PC-3 (cell line): ENCODE data around the gene ANKRA2. TPM values are rescaled to one million over a fixed set of nuclear protein-coding genes. Genes with fewer than 3 reads are reported as not detected.
A peak's percentile ranks its signal among the peaks of the same experiment; 100 is the strongest.

Experiments
- ATAC-seq: fragments of 200-7000 bp; cut with Tn5 transposase; 2 replicates; pipeline ENCODE4 v1.9.1; 2020; ENCODE audit warnings: mild to moderate bottlenecking, moderate library complexity
- BruUV-seq: library from RNA; stranded (reverse); fragments of 400-500 nt; replicated peaks from 2 replicates; lab custom pipeline; 2021; lab: Mats Ljungman, UMichigan
- CTCF ChIA-PET: fragments of 300-600 bp; sonication (Branson Sonifier 250); formaldehyde crosslinking; loops from one replicate; lab custom pipeline; 2022; ENCODE audit warnings: antibody characterized with exemption; lab: Charles Lee
- POLR2A ChIA-PET: fragments of 300-600 bp; sonication (Branson Sonifier 250); formaldehyde crosslinking; loops from one replicate; lab custom pipeline; 2022; ENCODE audit warnings: antibody characterized with exemption; ENCODE audit not compliant: unreplicated experiment; lab: Charles Lee
- DNase-seq: peaks from one replicate; pipeline ENCODE4 v3.0.0-alpha.2; 2015
- H2AFZ ChIP-seq: fragments of 300-600 bp; sonication (generic); 2 replicates; pipeline ENCODE4 v1.6.0; 2016; ENCODE audit warnings: antibody characterized with exemption, low read length
- H3F3A ChIP-seq: fragments of 300-600 bp; sonication (generic); one replicate; pipeline ENCODE4 v1.6.0; 2017; ENCODE audit warnings: antibody characterized with exemption, low read length, control low read depth, mild to moderate bottlenecking; ENCODE audit not compliant: unreplicated experiment
- H3K27ac ChIP-seq: fragments of 300-600 bp; sonication (generic); 2 replicates; pipeline ENCODE4 v1.5.1; 2016; ENCODE audit warnings: mild to moderate bottlenecking, low read length
- H3K27me3 ChIP-seq: fragments of 300-600 bp; sonication (generic); 2 replicates; pipeline ENCODE4 v1.6.1; 2016; ENCODE audit warnings: low read length, mixed read lengths
- H3K36me3 ChIP-seq: fragments of 300-600 bp; sonication (generic); 2 replicates; pipeline ENCODE4 v1.6.1; 2016; ENCODE audit warnings: low read depth, mixed run types, low read length, mixed read lengths
- H3K4me1 ChIP-seq: fragments of 300-600 bp; sonication (generic); 2 replicates; pipeline ENCODE4 v1.5.1; 2016; ENCODE audit warnings: low read length; ENCODE audit not compliant: insufficient read depth
- H3K4me2 ChIP-seq: fragments of 300-600 bp; sonication (generic); 2 replicates; pipeline ENCODE4 v1.6.0; 2016; ENCODE audit warnings: low read length
- H3K4me3 ChIP-seq: fragments of 300-600 bp; sonication (generic); 2 replicates; pipeline ENCODE4 v1.5.1; 2016; ENCODE audit warnings: mild to moderate bottlenecking, low read length, mixed read lengths
- H3K79me2 ChIP-seq: fragments of 300-600 bp; sonication (generic); 2 replicates; pipeline ENCODE4 v1.6.1; 2017; ENCODE audit warnings: low read length, mixed read lengths
- H3K9ac ChIP-seq: fragments of 300-600 bp; sonication (generic); 2 replicates; pipeline ENCODE4 v1.6.0; 2016; ENCODE audit warnings: mild to moderate bottlenecking, low read length
- H3K9me2 ChIP-seq: fragments of 300-600 bp; sonication (generic); replicated peaks from 2 replicates; pipeline ENCODE4 v1.6.1; 2016; ENCODE audit warnings: mixed run types, low read length, mixed read lengths
- H3K9me3 ChIP-seq: fragments of 300-600 bp; sonication (generic); 2 replicates; pipeline ENCODE4 v1.6.1; 2016; ENCODE audit warnings: low read length, mixed read lengths
- H4K20me1 ChIP-seq: fragments of 300-600 bp; sonication (generic); 2 replicates; pipeline ENCODE4 v1.6.1; 2016; ENCODE audit warnings: low read length, mixed read lengths
- CTCF ChIP-seq: fragments of 300-600 bp; sonication (generic); conservative IDR thresholded peaks from 2 replicates; pipeline ENCODE4 v1.5.1; 2017; ENCODE audit warnings: antibody characterized with exemption, low read depth, mild to moderate bottlenecking, low read length
- EZH2 ChIP-seq: fragments of 300-600 bp; sonication (generic); IDR thresholded peaks from one replicate; pipeline ENCODE4 v1.6.1; 2017; ENCODE audit warnings: antibody characterized with exemption, mild to moderate bottlenecking, low read length; ENCODE audit not compliant: unreplicated experiment
- EZH2phosphoT487 ChIP-seq: fragments of 300-600 bp; sonication (generic); IDR thresholded peaks from 2 replicates; pipeline ENCODE4 v1.6.1; 2018; ENCODE audit warnings: mild to moderate bottlenecking, antibody characterized with exemption, low read length, borderline replicate concordance
- intact Hi-C: fragments of 100-400 bp; cut with micrococcal nuclease; formaldehyde crosslinking; loops from 2 replicates; pipeline ENCODE4 v1.9.0; 2023
- total RNA-seq: library from RNA; depleted of rRNA; stranded (reverse); fragments of >200 nt; gene quantifications from 2 replicates; pipeline ENCODE4 v1.2.3, GENCODE V29; 2014

ANKRA2 gene
- total RNA-seq, 1 experiment from 2014 or later = 4.4 TPM

DNA sequence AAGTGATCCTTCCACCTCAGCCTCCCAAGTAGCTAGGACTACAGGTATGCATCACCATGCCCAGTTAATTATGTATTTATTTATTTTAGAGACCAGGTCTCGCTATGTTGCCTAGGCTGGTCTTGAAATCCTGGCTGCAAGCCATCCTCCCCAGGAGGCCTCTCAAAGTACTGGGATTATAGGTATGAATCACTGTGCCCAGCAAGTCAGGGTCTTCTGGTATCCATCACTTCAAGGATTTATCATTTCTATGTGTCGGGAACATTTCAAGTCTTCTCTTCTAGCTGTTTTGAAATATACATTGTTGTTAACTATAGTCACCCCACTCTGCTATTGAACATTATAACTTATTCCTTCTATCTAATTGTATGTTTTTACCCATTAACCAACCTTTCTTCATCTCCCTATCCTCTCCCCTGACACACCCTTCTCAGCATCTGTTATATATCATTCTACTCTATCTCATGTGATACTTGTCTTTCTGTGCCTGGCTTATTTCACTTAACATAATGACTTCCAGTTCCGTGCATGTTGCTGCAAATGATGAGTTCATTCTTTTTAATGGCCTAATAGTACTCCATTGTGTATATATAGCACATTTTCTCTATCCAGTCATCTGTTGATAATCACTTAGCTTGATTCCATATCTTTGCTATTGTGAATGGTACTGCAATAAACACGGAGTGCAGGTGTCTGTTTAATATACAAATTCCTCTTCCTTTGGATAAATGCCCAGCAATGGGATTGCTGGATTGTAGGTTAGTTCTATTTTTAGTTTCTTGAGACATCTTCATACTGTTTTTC, 26.5 kb upstream of the ANKRA2 start:
- Histone ChIP-seq H3K27ac (no peak overlapping the region), H3K36me3 (no peaks in the 10 kb centered on the region), H3K9me3 (no peaks in the 10 kb centered on the region), H3K9ac (no peak overlapping the region), H2AFZ (no peak overlapping the region), H3K79me2 (no peaks in the 10 kb centered on the region), H3K4me3 (no peak overlapping the region), H4K20me1 (no peaks in the 10 kb centered on the region), H3F3A (no peaks in the 10 kb centered on the region), H3K27me3 (no peaks in the 10 kb centered on the region), H3K4me1 (peaks cover 24% of the 10 kb centered on the region), H3K9me2 (no peaks in the 10 kb centered on the region), H3K4me2 (0 out of 2 replicates have a peak overlapping the region, but pooled peaks have one; percentile 22)
- CTCF ChIA-PET = interaction anchor here (0.6 to 1.2 kb wide), 6 partner anchors 102 to 634 kb away, joined by 3 to 8 read pairs (median 4); no protein-coding TSS in a partner anchor
- intact Hi-C loops = loop anchor here (1.0 to 5.0 kb wide), 3 partner anchors 45 to 200 kb away; no protein-coding TSS in a partner anchor
- DNase-seq (peak; percentile 54), ATAC-seq (peak; percentile 53)
- POLR2A ChIA-PET = no interaction called here
- no peak for TF ChIP-seq CTCF
- TF ChIP-seq EZH2 = no peak
- no peak for TF ChIP-seq EZH2phosphoT487
- BruUV-seq = no TSS peak

DNA sequence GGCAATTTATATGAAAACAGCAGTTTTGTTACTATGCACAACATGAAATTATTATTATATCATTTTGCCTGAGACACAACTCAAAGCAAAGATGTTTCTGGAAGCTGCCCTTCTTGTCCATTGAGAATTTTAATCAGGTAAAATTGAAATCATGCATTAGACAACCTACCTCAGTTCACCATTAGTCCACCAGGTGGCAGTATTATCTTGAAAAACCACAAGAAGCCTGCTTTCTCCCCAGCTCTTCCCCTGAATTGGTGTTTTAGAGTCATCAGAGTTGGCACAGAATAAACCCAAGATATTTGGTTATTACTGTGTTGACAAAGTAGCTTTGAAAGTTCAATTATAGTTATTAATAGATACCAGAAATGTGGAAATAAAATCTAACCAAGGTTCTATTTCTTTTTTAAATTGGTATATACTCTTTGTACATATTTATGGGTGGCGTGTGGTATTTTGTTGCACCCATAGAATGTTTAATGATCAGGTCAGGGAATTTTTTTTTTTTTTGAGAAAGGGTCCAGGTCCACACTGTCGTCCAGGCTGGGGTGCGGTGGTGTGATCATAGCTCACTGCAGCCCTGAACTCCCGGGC, 25.8 kb upstream of the ANKRA2 start:
- Histone ChIP-seq H3K4me1 (peaks cover 24% of the 10 kb centered on the region), H3K4me3 (no peak overlapping the region), H3K9me2 (no peaks in the 10 kb centered on the region), H3K9me3 (no peaks in the 10 kb centered on the region), H3K79me2 (no peaks in the 10 kb centered on the region), H4K20me1 (no peaks in the 10 kb centered on the region), H3K4me2 (no peak overlapping the region), H3F3A (no peaks in the 10 kb centered on the region), H3K27me3 (no peaks in the 10 kb centered on the region), H2AFZ (no peak overlapping the region), H3K27ac (no peak overlapping the region), H3K36me3 (no peaks in the 10 kb centered on the region), H3K9ac (no peak overlapping the region)
- DNase-seq (peak; percentile 87), ATAC-seq (peak; percentile 65)
- ChIA-PET POLR2A (interaction anchor here (0.6 kb wide), 1 partner anchor 102 kb away, joined by 4 read pairs; no protein-coding TSS in a partner anchor), CTCF (interaction anchor here (0.6 to 1.2 kb wide), 7 partner anchors 102 to 635 kb away, joined by 3 to 8 read pairs (median 5); no protein-coding TSS in a partner anchor)
- TF ChIP-seq EZH2 = no peak
- peak; percentile 84 for TF ChIP-seq CTCF
- no peak for TF ChIP-seq EZH2phosphoT487
- BruUV-seq = no TSS peak
- intact Hi-C loops = loop anchor here (1.0 to 5.0 kb wide), 3 partner anchors 46 to 201 kb away; no protein-coding TSS in a partner anchor
